Nephron progenitor cell (in vitro differentiated cells): ENCODE measurements around the gene RIMS1.

ENCODE experiments used
- DNase-seq: peaks from one replicate; pipeline ENCODE4 v3.0.0; 2021
- H3K27ac Mint-ChIP-seq: 2 replicates; pipeline ENCODE4 v1.8.0; 2021; ENCODE audit warnings: mild to moderate bottlenecking, moderate library complexity, mixed read lengths
- H3K27me3 Mint-ChIP-seq: 2 replicates; pipeline ENCODE4 v1.8.0; 2021; ENCODE audit warnings: mild to moderate bottlenecking, low read depth, mixed read lengths; ENCODE audit not compliant: poor library complexity
- H3K36me3 Mint-ChIP-seq: 2 replicates; pipeline ENCODE4 v1.8.0; 2021; ENCODE audit warnings: low read depth, mixed read lengths
- H3K4me1 Mint-ChIP-seq: 2 replicates; pipeline ENCODE4 v1.8.0; 2021; ENCODE audit warnings: mixed read lengths
- H3K4me3 Mint-ChIP-seq: 2 replicates; pipeline ENCODE4 v1.8.0; 2021; ENCODE audit warnings: mild to moderate bottlenecking, moderate library complexity, mixed read lengths
- H3K9me3 Mint-ChIP-seq: 2 replicates; pipeline ENCODE4 v1.8.0; 2021; ENCODE audit warnings: mild to moderate bottlenecking, moderate library complexity, mixed read lengths
- CTCF ChIP-seq: fragments of 200-600 bp; sonication (generic); IDR thresholded peaks from 2 replicates; pipeline ENCODE4 v1.5.0; 2021; ENCODE audit warnings: antibody characterized with exemption

The RIMS1 gene

GRCh38 chr6:71886184-71887005 is at the start of gene RIMS1:
Gene RIMS1, plus strand, starts transcription at chr6:71886550. Its CDS starts 474 bp downstream, at chr6:71887024.
- H3K9me3 Mint-ChIP-seq: no peaks in the 10 kb centered on the region
- H3K36me3 Mint-ChIP-seq: no peaks in the 10 kb centered on the region
- H3K4me3 Mint-ChIP-seq: peak within 1 kb of the TSS; percentile 97
- H3K27ac Mint-ChIP-seq: no peak within 1 kb of the TSS
- peak; percentile 30 for TF ChIP-seq CTCF
- peaks cover 58% of the 10 kb centered on the region for H3K27me3 Mint-ChIP-seq
- DNase-seq: peak; percentile 77
- peaks cover 34% of the 10 kb centered on the region for H3K4me1 Mint-ChIP-seq

GRCh38 chr6:71851214-71851613 is 35.1 kb upstream of the RIMS1 start:
- Mint-ChIP-seq H3K4me1 (peaks cover 22% of the 10 kb centered on the region), H3K4me3 (no peak overlapping the region), H3K27me3 (no peaks in the 10 kb centered on the region), H3K9me3 (peaks cover 3% of the 10 kb centered on the region), H3K27ac (no peak overlapping the region), H3K36me3 (no peaks in the 10 kb centered on the region)
- TF ChIP-seq CTCF: no peak
- no peak for DNase-seq

GRCh38 chr6:71852948-71853347 is 33.4 kb upstream of the RIMS1 start:
- H3K9me3 Mint-ChIP-seq: peaks cover 14% of the 10 kb centered on the region
- no peaks in the 10 kb centered on the region for H3K27me3 Mint-ChIP-seq
- H3K4me3 Mint-ChIP-seq: no peak overlapping the region
- DNase-seq: no peak
- peaks cover 22% of the 10 kb centered on the region for H3K4me1 Mint-ChIP-seq
- peak overlapping the region; percentile 52 for H3K27ac Mint-ChIP-seq
- no peak for TF ChIP-seq CTCF
- no peaks in the 10 kb centered on the region for H3K36me3 Mint-ChIP-seq

GRCh38 chr6:71855406-71855805 is 30.9 kb upstream of the RIMS1 start:
- DNase-seq: no peak
- Mint-ChIP-seq H3K27ac (no peak overlapping the region), H3K4me1 (peaks cover 22% of the 10 kb centered on the region), H3K27me3 (no peaks in the 10 kb centered on the region), H3K36me3 (no peaks in the 10 kb centered on the region), H3K9me3 (peaks cover 23% of the 10 kb centered on the region), H3K4me3 (no peak overlapping the region)
- no peak for TF ChIP-seq CTCF

- H3K27ac Mint-ChIP-seq: no peak overlapping the region
- DNase-seq: no peak
These were observed 7.3 kb upstream of the RIMS1 start for GRCh38 chr6:71879016-71879415.

More at GRCh38 chr6:71879016-71879415, 7.3 kb upstream of the RIMS1 start:
- no peaks in the 10 kb centered on the region for H3K36me3 Mint-ChIP-seq
- peaks cover 21% of the 10 kb centered on the region for H3K27me3 Mint-ChIP-seq
- H3K4me3 Mint-ChIP-seq: no peak overlapping the region
- H3K4me1 Mint-ChIP-seq: no peaks in the 10 kb centered on the region
- TF ChIP-seq CTCF: no peak
- no peaks in the 10 kb centered on the region for H3K9me3 Mint-ChIP-seq
